BE2C (cell line): ENCODE measurements around the gene OR5T2.

Experiments used
- DNase-seq: peaks from one replicate; pipeline ENCODE4 v3.0.0-alpha.2; 2020
- H3K27me3 ChIP-seq: fragments of 250-450 bp; sonication (Bioruptor Pico); 2 replicates; pipeline ENCODE4 v1.5.1; 2020; ENCODE audit warnings: mild to moderate bottlenecking
- H3K36me3 ChIP-seq: fragments of 250-450 bp; sonication (Bioruptor Pico); 2 replicates; pipeline ENCODE4 v1.5.1; 2020; ENCODE audit warnings: mild to moderate bottlenecking
- H3K4me1 ChIP-seq: fragments of 250-450 bp; sonication (Bioruptor Pico); 2 replicates; pipeline ENCODE4 v1.5.1; 2020
- H3K4me3 ChIP-seq: 2 replicates; pipeline ENCODE4 v1.5.1; 2011; ENCODE audit warnings: low read depth, low read length
- H3K9me3 ChIP-seq: fragments of 250-450 bp; sonication (Bioruptor Pico); 2 replicates; pipeline ENCODE4 v1.5.1; 2020
- CTCF ChIP-seq: IDR thresholded peaks from 2 replicates; pipeline ENCODE4 v1.5.1; 2012; ENCODE audit warnings: mild to moderate bottlenecking, low read depth, low read length

The OR5T2 gene

GRCh38 chr11:56197367-56197766 lies 36.7 kb downstream of the OR5T2 start:
- no peak for DNase-seq
- no peaks in the 10 kb centered on the region for H3K36me3 ChIP-seq
- no peak for TF ChIP-seq CTCF

GRCh38 chr11:56196705-56197104 lies 37.4 kb downstream of the OR5T2 start:
- no peak for TF ChIP-seq CTCF
- H3K9me3 ChIP-seq, result no peaks in the 10 kb centered on the region
- no peaks in the 10 kb centered on the region for H3K4me1 ChIP-seq
- no peaks in the 10 kb centered on the region for H3K27me3 ChIP-seq
- H3K4me3 ChIP-seq, result no peak overlapping the region
- DNase-seq, result no peak
- H3K36me3 ChIP-seq, result no peaks in the 10 kb centered on the region

More at GRCh38 chr11:56197367-56197766, 36.7 kb downstream of the OR5T2 start:
- Histone ChIP-seq H3K27me3 (no peaks in the 10 kb centered on the region), H3K4me1 (no peaks in the 10 kb centered on the region), H3K4me3 (no peak overlapping the region), H3K9me3 (no peaks in the 10 kb centered on the region)

GRCh38 chr11:56188602-56189001 lies 45.5 kb downstream of the OR5T2 start:
- Histone ChIP-seq H3K9me3 (no peaks in the 10 kb centered on the region), H3K27me3 (no peaks in the 10 kb centered on the region), H3K4me1 (no peaks in the 10 kb centered on the region), H3K4me3 (no peak overlapping the region), H3K36me3 (no peaks in the 10 kb centered on the region)
- no peak for TF ChIP-seq CTCF
- DNase-seq, result no peak

GRCh38 chr11:56183459-56183858 lies 50.6 kb downstream of the OR5T2 start:
- no peaks in the 10 kb centered on the region for H3K36me3 ChIP-seq
- no peaks in the 10 kb centered on the region for H3K9me3 ChIP-seq
- H3K27me3 ChIP-seq, result no peaks in the 10 kb centered on the region
- TF ChIP-seq CTCF, result no peak
- H3K4me1 ChIP-seq, result no peaks in the 10 kb centered on the region
- no peak for DNase-seq
- H3K4me3 ChIP-seq, result no peak overlapping the region
